ENCODE data around the gene GALNS.

GALNS gene

GRCh38 chr16:88878356-88878755, 21.6 kb upstream of the GALNS start:
- no peak overlapping the region for H3K4me3 ChIP-seq (ENCODE audit: low read length)
- no peak for DNase-seq (ENCODE audit: low read depth, low spot score)

GRCh38 chr16:88877564-88878289, 21.0 kb upstream of the GALNS start:
- DNase-seq (ENCODE audit: low read depth, low spot score) = no peak
- H3K4me3 ChIP-seq (ENCODE audit: low read length) = no peak overlapping the region

GRCh38 chr16:88876942-88877526, 20.3 kb upstream of the GALNS start:
- H3K4me3 ChIP-seq (ENCODE audit: low read length) = no peak overlapping the region
- no peak for DNase-seq (ENCODE audit: low read depth, low spot score)

- no peak overlapping the region for H3K4me3 ChIP-seq (ENCODE audit: low read length)
- DNase-seq (ENCODE audit: low read depth, low spot score) = no peak
Measured at GRCh38 chr16:88875703-88876234, 19.0 kb upstream of the GALNS start.

GRCh38 chr16:88874938-88875599, 18.3 kb upstream of the GALNS start:
- no peak for DNase-seq (ENCODE audit: low read depth, low spot score)
- H3K4me3 ChIP-seq (ENCODE audit: low read length) = no peak overlapping the region

- DNase-seq (ENCODE audit: low read depth, low spot score) = no peak
- no peak overlapping the region for H3K4me3 ChIP-seq (ENCODE audit: low read length)
Measured at GRCh38 chr16:88872650-88873331, 16.0 kb upstream of the GALNS start.

GRCh38 chr16:88871730-88872416, 15.1 kb upstream of the GALNS start:
- no peak overlapping the region for H3K4me3 ChIP-seq (ENCODE audit: low read length)
- DNase-seq (ENCODE audit: low read depth, low spot score) = no peak

- no peak for DNase-seq (ENCODE audit: low read depth, low spot score)
- no peak overlapping the region for H3K4me3 ChIP-seq (ENCODE audit: low read length)
Measured at GRCh38 chr16:88871349-88871702, 14.6 kb upstream of the GALNS start.

- H3K4me3 ChIP-seq (ENCODE audit: low read length) = no peak overlapping the region
- DNase-seq (ENCODE audit: low read depth, low spot score) = no peak
Measured at GRCh38 chr16:88870608-88871348, 14.0 kb upstream of the GALNS start.

- H3K4me3 ChIP-seq (ENCODE audit: low read length) = no peak overlapping the region
- DNase-seq (ENCODE audit: low read depth, low spot score) = no peak
Measured at GRCh38 chr16:88869673-88869980, 12.9 kb upstream of the GALNS start.

GRCh38 chr16:88868974-88869672, 12.4 kb upstream of the GALNS start:
- DNase-seq (ENCODE audit: low read depth, low spot score) = no peak
- no peak overlapping the region for H3K4me3 ChIP-seq (ENCODE audit: low read length)

- DNase-seq (ENCODE audit: low read depth, low spot score) = no peak
- H3K4me3 ChIP-seq (ENCODE audit: low read length) = no peak overlapping the region
Measured at GRCh38 chr16:88867581-88868246, 11.0 kb upstream of the GALNS start.

- DNase-seq (ENCODE audit: low read depth, low spot score) = no peak
- H3K4me3 ChIP-seq (ENCODE audit: low read length) = no peak within 1 kb of the TSS
Measured at GRCh38 chr16:88866151-88866920, 9.6 kb upstream of the GALNS start, which contains the start of gene PABPN1L. PABPN1L (minus strand) TSS chr16:88866660; CDS start chr16:88866606, 54 bp downstream.

- no peak for DNase-seq (ENCODE audit: low read depth, low spot score)
- H3K4me3 ChIP-seq (ENCODE audit: low read length) = no peak overlapping the region
Measured at GRCh38 chr16:88865742-88866141, 9.0 kb upstream of the GALNS start.

GRCh38 chr16:88865310-88865709, 8.6 kb upstream of the GALNS start:
- DNase-seq (ENCODE audit: low read depth, low spot score) = no peak
- no peak overlapping the region for H3K4me3 ChIP-seq (ENCODE audit: low read length)

GRCh38 chr16:88864521-88864920, 7.8 kb upstream of the GALNS start:
- DNase-seq (ENCODE audit: low read depth, low spot score) = no peak
- no peak overlapping the region for H3K4me3 ChIP-seq (ENCODE audit: low read length)

GRCh38 chr16:88864099-88864498, 7.4 kb upstream of the GALNS start:
- no peak overlapping the region for H3K4me3 ChIP-seq (ENCODE audit: low read length)
- no peak for DNase-seq (ENCODE audit: low read depth, low spot score)
